Inflammatory macrophage treated with lipopolysaccharide for 4 hours (primary cell): ENCODE measurements around the gene HCLS1.
"Not testable (repeated sequence)": the region's sequence is repeated elsewhere in the genome, so short reads cannot be mapped to it uniquely, and the experiment has no call there.

Experiments used
- DNase-seq: peaks from one replicate; pipeline ENCODE4 v3.0.0-alpha.2; 2020

HCLS1 gene

GRCh38 chr3:121654493-121655385 lies 6.0 kb downstream of the HCLS1 start:
- no peak for DNase-seq

GRCh38 chr3:121651684-121652083 lies 9.0 kb downstream of the HCLS1 start:
- peak; percentile 12 for DNase-seq

- DNase-seq = peak; percentile 20
Observed at GRCh38 chr3:121649645-121650044, 11.1 kb downstream of the HCLS1 start.

- no peak for DNase-seq
Observed at GRCh38 chr3:121648219-121648958, 12.3 kb downstream of the HCLS1 start.

- DNase-seq = no peak
Observed at GRCh38 chr3:121645054-121645453, 15.6 kb downstream of the HCLS1 start.

GRCh38 chr3:121642601-121643314 lies 17.9 kb downstream of the HCLS1 start:
- no peak for DNase-seq

- no peak for DNase-seq
Observed at GRCh38 chr3:121641127-121641526, 19.6 kb downstream of the HCLS1 start.

GRCh38 chr3:121637922-121638321 lies 22.8 kb downstream of the HCLS1 start:
- no peak for DNase-seq

GRCh38 chr3:121630355-121630754 lies 30.3 kb downstream of the HCLS1 start:
- no peak for DNase-seq

- no peak for DNase-seq
Observed at GRCh38 chr3:121629601-121630000, 31.1 kb downstream of the HCLS1 start.

GRCh38 chr3:121627622-121628021 lies 33.1 kb downstream of the HCLS1 start:
- DNase-seq = no peak

- DNase-seq = no peak
Observed at GRCh38 chr3:121627211-121627610, 33.5 kb downstream of the HCLS1 start.

GRCh38 chr3:121626495-121626894 lies 34.2 kb downstream of the HCLS1 start:
- DNase-seq = no peak

GRCh38 chr3:121624147-121624899 lies 36.4 kb downstream of the HCLS1 start:
- no peak for DNase-seq

- DNase-seq = no peak
Observed at GRCh38 chr3:121621491-121621890, 39.2 kb downstream of the HCLS1 start.

GRCh38 chr3:121619691-121620090 lies 41.0 kb downstream of the HCLS1 start:
- no peak for DNase-seq

GRCh38 chr3:121606106-121606505 lies 54.6 kb downstream of the HCLS1 start:
- DNase-seq = no peak

- no peak for DNase-seq
Observed at GRCh38 chr3:121604759-121605158, 55.9 kb downstream of the HCLS1 start.

- no peak for DNase-seq
Observed at GRCh38 chr3:121601212-121601812, 59.4 kb downstream of the HCLS1 start.

- not testable (repeated sequence) for DNase-seq
Observed at GRCh38 chr3:121599900-121600299, 60.8 kb downstream of the HCLS1 start.

- DNase-seq = no peak
Observed at GRCh38 chr3:121598564-121598963, 62.1 kb downstream of the HCLS1 start.

- no peak for DNase-seq
Observed at GRCh38 chr3:121595765-121596406, 64.8 kb downstream of the HCLS1 start.
